Skeletal muscle cell (primary cell): ENCODE results near the gene PRKN.
"Not testable (repeated sequence)": the region's sequence is repeated elsewhere in the genome, so short reads cannot be mapped to it uniquely, and the experiment has no call there.

Experiments used
- DNase-seq: peaks from one replicate; pipeline ENCODE4 v3.0.0-alpha.2; 2010; ENCODE audit warnings: low read depth
- H3K4me3 ChIP-seq: 2 replicates; pipeline ENCODE4 v1.5.1; 2011; ENCODE audit warnings: low read depth, mild to moderate bottlenecking, control low read depth, low read length, moderate library complexity

The PRKN gene

GRCh38 chr6:161890133-161890831 is 837.3 kb downstream of the PRKN start:
- H3K4me3 ChIP-seq, result no peak overlapping the region

GRCh38 chr6:161889324-161889723 is 838.2 kb downstream of the PRKN start:
- no peak overlapping the region for H3K4me3 ChIP-seq
- DNase-seq, result no peak

More at GRCh38 chr6:161890133-161890831, 837.3 kb downstream of the PRKN start:
- no peak for DNase-seq

- not testable (repeated sequence) for DNase-seq, H3K4me3 ChIP-seq
These were observed 841.0 kb downstream of the PRKN start for GRCh38 chr6:161886545-161886944.

GRCh38 chr6:161884782-161885181 is 842.8 kb downstream of the PRKN start:
- no peak overlapping the region for H3K4me3 ChIP-seq
- DNase-seq, result no peak

- no peak overlapping the region for H3K4me3 ChIP-seq
- no peak for DNase-seq
These were observed 845.3 kb downstream of the PRKN start for GRCh38 chr6:161882196-161882765.

GRCh38 chr6:161880056-161880455 is 847.5 kb downstream of the PRKN start:
- H3K4me3 ChIP-seq, result no peak overlapping the region
- no peak for DNase-seq

- no peak overlapping the region for H3K4me3 ChIP-seq
- DNase-seq, result no peak
These were observed 851.3 kb downstream of the PRKN start for GRCh38 chr6:161876231-161876630.

GRCh38 chr6:161870236-161870901 is 857.2 kb downstream of the PRKN start:
- no peak overlapping the region for H3K4me3 ChIP-seq
- no peak for DNase-seq

GRCh38 chr6:161869491-161869890 is 858.1 kb downstream of the PRKN start:
- DNase-seq, result no peak
- H3K4me3 ChIP-seq, result no peak overlapping the region

GRCh38 chr6:161866570-161866969 is 861.0 kb downstream of the PRKN start:
- no peak overlapping the region for H3K4me3 ChIP-seq
- no peak for DNase-seq

GRCh38 chr6:161861061-161861460 is 866.5 kb downstream of the PRKN start:
- not testable (repeated sequence) for H3K4me3 ChIP-seq

GRCh38 chr6:161853657-161854056 is 873.9 kb downstream of the PRKN start:
- DNase-seq, result no peak
- no peak overlapping the region for H3K4me3 ChIP-seq

More at GRCh38 chr6:161861061-161861460, 866.5 kb downstream of the PRKN start:
- not testable (repeated sequence) for DNase-seq

GRCh38 chr6:161851486-161851885 is 876.1 kb downstream of the PRKN start:
- not testable (repeated sequence) for DNase-seq, H3K4me3 ChIP-seq

- no peak overlapping the region for H3K4me3 ChIP-seq
- no peak for DNase-seq
These were observed 877.0 kb downstream of the PRKN start for GRCh38 chr6:161850562-161850961.

GRCh38 chr6:161847628-161848027 is 879.9 kb downstream of the PRKN start:
- no peak for DNase-seq
- H3K4me3 ChIP-seq, result no peak overlapping the region

GRCh38 chr6:161844804-161845203 is 882.8 kb downstream of the PRKN start:
- H3K4me3 ChIP-seq, result no peak overlapping the region
- no peak for DNase-seq

GRCh38 chr6:161843066-161843465 is 884.5 kb downstream of the PRKN start:
- no peak overlapping the region for H3K4me3 ChIP-seq
- DNase-seq, result no peak

GRCh38 chr6:161840380-161840779 is 887.2 kb downstream of the PRKN start:
- DNase-seq, result no peak
- H3K4me3 ChIP-seq, result no peak overlapping the region

- no peak overlapping the region for H3K4me3 ChIP-seq
- DNase-seq, result no peak
These were observed 889.1 kb downstream of the PRKN start for GRCh38 chr6:161838306-161839035.

GRCh38 chr6:161837854-161838253 is 889.7 kb downstream of the PRKN start:
- H3K4me3 ChIP-seq, result no peak overlapping the region
- DNase-seq, result no peak
